Osteoblast (primary cell): Measurements from ENCODE around the gene ROCK2. TPM values are rescaled to one million over a fixed set of nuclear protein-coding genes. Genes with fewer than 3 reads are reported as not detected.

Source experiments
- DNase-seq: peaks from one replicate; pipeline ENCODE4 v3.0.0; 2011; ENCODE audit warnings: low spot score, mixed read lengths; ENCODE audit not compliant: insufficient read length; ENCODE audit errors: missing footprints
- H2AFZ ChIP-seq: 2 replicates; pipeline ENCODE4 v1.6.0; 2011; ENCODE audit warnings: mild to moderate bottlenecking, low read length
- H3K27ac ChIP-seq: 2 replicates; pipeline ENCODE4 v1.5.1; 2011; ENCODE audit warnings: mild to moderate bottlenecking, low read depth, low read length, moderate library complexity
- H3K27me3 ChIP-seq: 2 replicates; pipeline ENCODE4 v1.6.0; 2012; ENCODE audit warnings: mild to moderate bottlenecking, control low read depth, inconsistent platforms, low read length, moderate library complexity; ENCODE audit not compliant: insufficient read depth
- H3K36me3 ChIP-seq: 2 replicates; pipeline ENCODE4 v1.5.1; 2011; ENCODE audit warnings: mild to moderate bottlenecking, low read length, control low read depth, moderate library complexity; ENCODE audit not compliant: insufficient read depth
- H3K4me1 ChIP-seq: 2 replicates; pipeline ENCODE4 v1.5.1; 2011; ENCODE audit warnings: mild to moderate bottlenecking, low read length, control low read depth, moderate library complexity; ENCODE audit not compliant: insufficient read depth
- H3K4me2 ChIP-seq: 2 replicates; pipeline ENCODE4 v1.6.0; 2011; ENCODE audit warnings: mild to moderate bottlenecking, low read length; ENCODE audit not compliant: insufficient read depth
- H3K4me3 ChIP-seq: fragments of 200-600 bp; sonication (generic); 3 replicates; pipeline ENCODE4 v1.5.1; 2012; ENCODE audit warnings: mild to moderate bottlenecking, low read length, inconsistent platforms; ENCODE audit not compliant: insufficient read depth
- H3K79me2 ChIP-seq: 2 replicates; pipeline ENCODE4 v1.6.0; 2012; ENCODE audit warnings: mild to moderate bottlenecking, low read length, control low read depth, inconsistent platforms; ENCODE audit not compliant: insufficient read depth
- H3K9me3 ChIP-seq: 2 replicates; pipeline ENCODE4 v1.5.1; 2011; ENCODE audit warnings: low read depth, low read length, control low read depth
- H4K20me1 ChIP-seq: 2 replicates; pipeline ENCODE4 v1.6.0; 2012; ENCODE audit warnings: mild to moderate bottlenecking, low read length, control low read depth; ENCODE audit not compliant: insufficient read depth
- CTCF ChIP-seq: IDR thresholded peaks from 2 replicates; pipeline ENCODE4 v1.5.1; 2011; ENCODE audit warnings: mild to moderate bottlenecking, low read depth, low read length, moderate library complexity; ENCODE audit errors: extremely low read depth
- total RNA-seq: library from RNA; depleted of rRNA; stranded (reverse); fragments of >200 nt; gene quantifications from 2 replicates; pipeline ENCODE4 v1.2.3, GENCODE V29; 2012

ROCK2 gene
- total RNA-seq, 1 donor = 59.7 TPM

- peaks cover 18% of the 10 kb centered on the region for H3K4me1 ChIP-seq
- H3K9me3 ChIP-seq = no peaks in the 10 kb centered on the region
- H3K27me3 ChIP-seq = no peaks in the 10 kb centered on the region
- H2AFZ ChIP-seq = no peak overlapping the region
- no peaks in the 10 kb centered on the region for H4K20me1 ChIP-seq
- H3K79me2 ChIP-seq = no peaks in the 10 kb centered on the region
- H3K27ac ChIP-seq = no peak overlapping the region
- no peak overlapping the region for H3K4me2 ChIP-seq
- peaks cover 27% of the 10 kb centered on the region for H3K36me3 ChIP-seq
- TF ChIP-seq CTCF = no peak
- DNase-seq = no peak
- no peak overlapping the region for H3K4me3 ChIP-seq
These were observed 129.7 kb downstream of the ROCK2 start for GRCh38 chr2:11214770-11215169.

- DNase-seq = no peak
- H3K27me3 ChIP-seq = no peaks in the 10 kb centered on the region
- H3K36me3 ChIP-seq = peaks cover 26% of the 10 kb centered on the region
- no peak overlapping the region for H3K4me2 ChIP-seq
- no peak overlapping the region for H3K27ac ChIP-seq
- no peak for TF ChIP-seq CTCF
- no peaks in the 10 kb centered on the region for H4K20me1 ChIP-seq
- peaks cover 18% of the 10 kb centered on the region for H3K4me1 ChIP-seq
- no peaks in the 10 kb centered on the region for H3K79me2 ChIP-seq
- no peaks in the 10 kb centered on the region for H3K9me3 ChIP-seq
- H2AFZ ChIP-seq = no peak overlapping the region
- no peak overlapping the region for H3K4me3 ChIP-seq
These were observed 130.5 kb downstream of the ROCK2 start for GRCh38 chr2:11213975-11214374.

GRCh38 chr2:11213090-11213638 lies 131.3 kb downstream of the ROCK2 start:
- Histone ChIP-seq H3K27me3 (no peaks in the 10 kb centered on the region), H3K27ac (no peak overlapping the region), H3K36me3 (peaks cover 26% of the 10 kb centered on the region), H2AFZ (no peak overlapping the region), H4K20me1 (no peaks in the 10 kb centered on the region), H3K4me2 (no peak overlapping the region), H3K9me3 (no peaks in the 10 kb centered on the region), H3K4me3 (no peak overlapping the region), H3K79me2 (no peaks in the 10 kb centered on the region), H3K4me1 (peaks cover 18% of the 10 kb centered on the region)
- no peak for TF ChIP-seq CTCF
- no peak for DNase-seq

- Histone ChIP-seq H2AFZ (no peak overlapping the region), H3K9me3 (no peaks in the 10 kb centered on the region), H3K27me3 (no peaks in the 10 kb centered on the region), H3K4me3 (no peak overlapping the region), H3K4me1 (peaks cover 18% of the 10 kb centered on the region), H3K4me2 (no peak overlapping the region), H3K79me2 (no peaks in the 10 kb centered on the region), H3K36me3 (peaks cover 24% of the 10 kb centered on the region), H3K27ac (no peak overlapping the region), H4K20me1 (no peaks in the 10 kb centered on the region)
- peak; percentile 55 for DNase-seq
- TF ChIP-seq CTCF = no peak
These were observed 131.8 kb downstream of the ROCK2 start for GRCh38 chr2:11212645-11213044.
